Cerebellar cortex (tissue), 1 donor: Measurements from ENCODE around the gene RTL1.
A peak's percentile ranks its signal among the peaks of the same experiment; 100 is the strongest.

Source experiments
- DNase-seq: peaks from one replicate; pipeline ENCODE4 v3.0.0-alpha.2; 2015; ENCODE audit warnings: low spot score

RTL1 gene

DNA sequence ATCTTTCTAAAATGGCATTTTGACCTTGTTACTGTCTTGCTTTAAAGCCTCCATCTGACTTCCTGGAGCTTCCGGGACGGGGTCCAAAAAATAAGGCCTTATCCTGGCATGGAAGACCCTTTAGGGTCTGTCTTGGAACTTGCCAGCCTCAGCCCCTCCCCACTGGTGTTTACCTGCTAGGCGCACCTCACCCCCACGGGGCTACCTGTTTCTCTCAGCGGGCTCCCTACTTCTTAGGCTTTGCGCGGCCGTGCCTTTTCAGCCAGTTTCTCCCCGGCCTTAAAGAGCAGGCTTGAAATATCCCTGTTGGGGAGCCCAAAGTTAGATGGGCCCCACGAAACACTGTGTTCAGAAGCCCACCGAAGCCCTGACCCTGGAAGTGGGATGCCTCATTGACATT, 5.1 kb downstream of the RTL1 start:
- DNase-seq, result no peak

DNA sequence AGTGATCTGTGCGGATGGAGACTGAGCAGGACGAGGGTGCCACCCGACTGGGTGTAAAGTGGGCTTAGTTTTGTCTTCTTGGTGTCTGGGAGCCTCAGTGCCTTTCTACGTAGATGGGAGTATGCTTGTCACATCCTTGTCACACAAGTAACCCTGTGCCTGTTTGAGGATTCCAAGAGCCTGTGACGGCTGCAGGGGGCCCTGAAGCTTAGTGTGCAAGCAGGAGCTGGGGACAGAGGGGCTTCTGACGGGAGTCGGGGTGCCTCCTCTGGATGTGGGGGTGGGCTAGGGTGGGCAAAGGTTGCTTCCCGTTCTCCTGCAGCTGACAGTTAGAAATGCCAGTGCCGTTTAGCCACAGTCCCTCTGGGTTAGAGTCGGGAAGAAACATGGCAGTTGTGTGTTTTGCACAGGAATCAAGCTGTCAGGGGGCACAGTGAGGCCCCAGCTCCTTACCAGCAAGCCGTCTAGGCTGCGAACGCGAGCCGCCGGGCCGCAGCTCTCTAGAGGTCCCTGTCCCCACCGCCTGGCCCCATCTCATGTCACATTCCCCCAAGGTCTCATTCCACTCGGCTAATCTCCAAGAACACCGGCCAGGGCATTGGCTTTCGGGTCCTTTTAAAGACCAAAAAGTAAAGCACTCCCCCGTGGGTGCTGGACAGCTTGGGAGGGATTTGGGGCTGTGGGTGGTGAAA, 7.0 kb downstream of the RTL1 start:
- DNase-seq, result no peak

- no peak for DNase-seq
Observed at GRCh38 chr14:100895411-100895810, 8.1 kb downstream of the RTL1 start.

DNA sequence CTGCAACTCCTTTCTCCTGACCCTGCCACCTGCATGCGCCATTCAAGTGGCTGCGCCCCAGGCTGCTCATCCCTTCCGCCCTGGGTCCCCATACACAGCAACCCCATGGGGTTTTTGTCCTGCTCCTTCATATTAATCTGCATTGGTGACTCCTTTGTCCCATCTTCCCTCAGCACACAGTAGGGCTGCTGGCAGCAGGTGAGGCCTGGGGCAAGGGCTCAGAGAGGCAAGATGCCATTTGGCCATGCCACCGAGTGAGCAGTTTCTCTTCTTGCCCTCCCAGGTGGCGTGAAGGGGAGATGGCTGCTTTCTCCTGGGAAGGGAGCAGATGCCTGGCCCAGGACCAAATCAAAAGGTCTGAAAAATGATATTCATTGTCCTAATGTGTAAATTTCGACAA, 9.1 kb downstream of the RTL1 start:
- DNase-seq, result no peak

GRCh38 chr14:100893760-100894159, 9.8 kb downstream of the RTL1 start:
- no peak for DNase-seq

GRCh38 chr14:100893228-100893601, 10.3 kb downstream of the RTL1 start:
- DNase-seq, result no peak

GRCh38 chr14:100892496-100893227, 10.9 kb downstream of the RTL1 start:
- DNase-seq, result no peak

- no peak for DNase-seq
Observed at GRCh38 chr14:100891501-100892445, 11.7 kb downstream of the RTL1 start.

DNA sequence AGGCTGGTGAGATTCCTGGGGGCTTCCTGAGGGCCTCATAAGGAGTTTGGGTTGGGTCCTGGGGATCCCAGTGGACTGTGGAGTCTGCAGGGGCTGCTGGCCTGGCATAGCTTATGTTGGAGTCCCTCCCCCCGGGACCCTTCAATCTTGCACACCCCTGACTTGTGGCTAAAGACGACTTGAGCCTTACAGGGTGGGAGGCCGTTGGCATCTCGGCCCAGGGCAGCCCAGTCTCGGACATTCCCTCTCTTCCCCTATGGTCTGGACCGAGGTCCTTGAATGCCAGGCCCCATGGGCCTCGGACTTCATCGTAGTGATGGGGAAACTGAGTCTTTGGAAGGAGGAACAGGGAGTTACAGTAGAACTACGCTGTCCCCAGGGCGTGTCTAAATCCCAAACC, 12.5 kb downstream of the RTL1 start:
- DNase-seq, result no peak

- DNase-seq, result no peak
Observed at GRCh38 chr14:100890061-100890850, 13.3 kb downstream of the RTL1 start.

GRCh38 chr14:100889641-100890040, 13.9 kb downstream of the RTL1 start:
- no peak for DNase-seq

- DNase-seq, result no peak
Observed at GRCh38 chr14:100888789-100889315, 14.7 kb downstream of the RTL1 start.

DNA sequence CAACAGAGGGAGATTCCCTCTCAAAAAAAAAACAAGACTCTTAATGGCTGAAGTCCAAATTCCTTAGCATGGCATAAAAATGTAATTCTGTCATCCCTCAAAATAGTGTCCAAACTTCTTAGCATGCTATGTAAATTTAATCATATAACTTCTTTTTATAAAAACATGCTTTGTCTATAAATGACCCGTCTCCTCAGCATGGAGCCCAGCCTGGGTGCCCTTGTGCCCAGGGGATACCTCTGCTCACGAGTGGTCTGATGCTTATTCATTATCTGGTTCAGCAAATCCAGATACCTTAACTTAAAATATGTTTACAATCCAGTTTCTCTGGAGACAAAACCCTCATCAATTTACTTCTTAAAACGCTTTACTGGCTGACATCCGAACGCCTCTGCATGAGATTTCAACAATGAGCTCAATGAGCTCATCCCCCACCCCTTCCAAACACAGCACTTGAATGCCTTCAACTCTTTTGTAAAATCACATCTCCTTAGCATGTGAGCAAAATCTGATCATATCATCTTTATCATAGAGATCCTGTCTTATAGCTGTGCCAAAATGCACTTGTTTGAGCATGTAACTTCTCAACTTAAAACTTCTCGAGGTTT, 15.7 kb downstream of the RTL1 start:
- DNase-seq, result no peak

- no peak for DNase-seq
Observed at GRCh38 chr14:100885617-100886016, 17.9 kb downstream of the RTL1 start.

- DNase-seq, result peak; percentile 47
Observed at GRCh38 chr14:100885196-100885595, 18.3 kb downstream of the RTL1 start.

- no peak for DNase-seq
Observed at GRCh38 chr14:100884456-100884855, 19.1 kb downstream of the RTL1 start.

DNA sequence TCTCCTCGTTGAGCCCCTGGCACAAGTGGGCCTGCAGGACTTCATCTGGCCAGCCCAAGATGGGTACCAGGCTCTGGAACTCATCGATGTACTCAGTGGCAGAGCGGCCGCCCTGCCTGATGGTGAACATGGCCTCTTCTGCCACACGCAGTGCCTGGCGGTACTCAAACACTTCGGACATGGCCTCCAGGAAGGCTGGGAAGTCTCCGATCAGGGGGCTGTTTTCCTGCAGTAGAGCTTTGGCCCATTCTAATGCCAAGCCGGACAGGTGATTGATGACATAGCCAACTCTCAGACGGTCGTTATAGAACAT, 19.8 kb downstream of the RTL1 start:
- DNase-seq, result no peak

- DNase-seq, result no peak
Observed at GRCh38 chr14:100882991-100883788, 20.3 kb downstream of the RTL1 start.

- DNase-seq, result no peak
Observed at GRCh38 chr14:100882026-100882967, 21.2 kb downstream of the RTL1 start.
